Measurements from ENCODE around the gene NTN3. TPM values are rescaled to one million over a fixed set of nuclear protein-coding genes. Genes with fewer than 3 reads are reported as not detected.

Gene NTN3
- total RNA-seq = under 1 TPM in 3 of 4 donors, not detected in 1; 0.13 to 0.20 (median 0.14) TPM
- polyA plus RNA-seq = under 1 TPM in 1 of 3 donors, not detected in 2; 0.01 TPM
- long read RNA-seq, donor 1 = 0 reads
- long read RNA-seq, donor 2 = 0 reads

DNA sequence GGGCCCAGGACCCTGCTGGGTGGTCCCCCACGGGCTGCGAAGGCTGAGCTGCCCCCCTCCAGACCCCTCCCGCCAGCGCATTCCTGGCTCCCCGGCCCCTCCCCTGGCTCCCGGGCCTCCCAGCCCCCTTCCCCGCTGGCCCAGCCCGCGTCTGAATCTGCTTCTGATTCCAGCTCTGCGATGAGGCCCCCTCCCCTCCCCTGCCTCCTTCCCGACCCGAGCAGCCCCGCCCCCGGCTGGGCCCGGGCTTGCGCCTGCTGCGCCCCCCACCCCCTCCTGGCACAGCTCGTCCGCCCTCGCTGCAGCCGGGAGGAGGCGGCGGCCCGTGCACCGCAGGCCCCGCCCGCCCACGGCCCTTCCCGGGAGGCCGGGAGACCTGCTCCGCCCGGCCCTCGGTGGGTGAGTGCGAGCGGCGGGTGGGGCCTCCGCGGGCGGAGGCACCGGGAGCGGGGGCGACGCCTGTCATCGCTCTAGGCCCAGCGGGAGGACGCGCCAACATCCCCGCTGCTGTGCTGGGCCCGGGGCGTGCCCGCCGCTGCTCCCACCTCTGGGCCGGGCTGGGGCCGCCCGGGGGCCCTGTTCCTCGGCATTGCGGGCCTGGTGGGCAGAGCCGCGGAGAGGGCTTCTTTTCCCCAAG lies at the start of gene NTN3:
Gene NTN3, plus strand, starts transcription at position 282 of the 637 bp plus-strand sequence. CDS start 405 bp downstream, outside the sequence.
- H3K4me3 ChIP-seq = peak within 1 kb of the TSS; percentile 51
- H3K27me3 ChIP-seq (ENCODE audit: insufficient read depth in 3 of 3, low read length in 2 of 3) = peaks cover 0 to 42% (median 3%) of the 10 kb centered on the region in 3 donors
- DNase-seq (no peak), ATAC-seq (no peak)
- H3K27ac ChIP-seq = no peak within 1 kb of the TSS
- intact Hi-C loops (cut with DNase I) = no loop called here
- no peaks in the 10 kb centered on the region for H3K36me3 ChIP-seq (ENCODE audit: insufficient read depth in 1 of 2, low read depth in 1 of 2)
- H3K4me1 ChIP-seq = peaks cover 36% of the 10 kb centered on the region
- no peaks in the 10 kb centered on the region for H3K9me3 ChIP-seq
- TF ChIP-seq, protein P1, sequence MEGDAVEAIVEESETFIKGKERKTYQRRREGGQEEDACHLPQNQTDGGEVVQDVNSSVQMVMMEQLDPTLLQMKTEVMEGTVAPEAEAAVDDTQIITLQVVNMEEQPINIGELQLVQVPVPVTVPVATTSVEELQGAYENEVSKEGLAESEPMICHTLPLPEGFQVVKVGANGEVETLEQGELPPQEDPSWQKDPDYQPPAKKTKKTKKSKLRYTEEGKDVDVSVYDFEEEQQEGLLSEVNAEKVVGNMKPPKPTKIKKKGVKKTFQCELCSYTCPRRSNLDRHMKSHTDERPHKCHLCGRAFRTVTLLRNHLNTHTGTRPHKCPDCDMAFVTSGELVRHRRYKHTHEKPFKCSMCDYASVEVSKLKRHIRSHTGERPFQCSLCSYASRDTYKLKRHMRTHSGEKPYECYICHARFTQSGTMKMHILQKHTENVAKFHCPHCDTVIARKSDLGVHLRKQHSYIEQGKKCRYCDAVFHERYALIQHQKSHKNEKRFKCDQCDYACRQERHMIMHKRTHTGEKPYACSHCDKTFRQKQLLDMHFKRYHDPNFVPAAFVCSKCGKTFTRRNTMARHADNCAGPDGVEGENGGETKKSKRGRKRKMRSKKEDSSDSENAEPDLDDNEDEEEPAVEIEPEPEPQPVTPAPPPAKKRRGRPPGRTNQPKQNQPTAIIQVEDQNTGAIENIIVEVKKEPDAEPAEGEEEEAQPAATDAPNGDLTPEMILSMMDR (IDR thresholded peaks at IDR 0.05) = no peak
- WGBS, 3 donors = 2% methylated on average over 20 to 59 of the region's 59 CpGs

GRCh38 chr16:2422123-2422867 lies 48.8 kb upstream of the NTN3 start:
- TF ChIP-seq, protein P1 (IDR thresholded peaks at IDR 0.05) = no peak
- intact Hi-C loops (cut with DNase I) = no loop called here

GRCh38 chr16:2424061-2425007 lies 46.8 kb upstream of the NTN3 start:
- no peak for ATAC-seq

More at GRCh38 chr16:2422123-2422867, 48.8 kb upstream of the NTN3 start:
- H3K9me3 ChIP-seq = no peaks in the 10 kb centered on the region
- ATAC-seq (no peak), DNase-seq (no peak)
- H3K4me1 ChIP-seq = no peaks in the 10 kb centered on the region
- H3K27me3 ChIP-seq (ENCODE audit: insufficient read depth in 3 of 3, low read length in 2 of 3) = no peaks in the 10 kb centered on the region
- no peaks in the 10 kb centered on the region for H3K36me3 ChIP-seq (ENCODE audit: insufficient read depth in 1 of 2, low read depth in 1 of 2)
- whole genome bisulfite sequencing, 3 donors = 83 to 85% (median 83%) methylated on average over 7 of the region's 7 CpGs
- H3K27ac ChIP-seq = no peak overlapping the region
- H3K4me3 ChIP-seq = no peak overlapping the region

GRCh38 chr16:2425008-2425518 lies 46.0 kb upstream of the NTN3 start:
- Histone ChIP-seq H3K9me3 (no peaks in the 10 kb centered on the region), H3K4me3 (no peak overlapping the region), H3K27ac (no peak overlapping the region), H3K4me1 (peaks cover 6% of the 10 kb centered on the region), H3K36me3 (ENCODE audit: insufficient read depth in 1 of 2, low read depth in 1 of 2) (no peaks in the 10 kb centered on the region), H3K27me3 (ENCODE audit: insufficient read depth in 3 of 3, low read length in 2 of 3) (no peaks in the 10 kb centered on the region)
- DNase-seq (no peak), ATAC-seq (no peak)
- TF ChIP-seq, protein P1 (IDR thresholded peaks at IDR 0.05) = no peak
- 82 to 83% (median 83%) methylated on average over 9 of the region's 9 CpGs for WGBS, 3 donors
- intact Hi-C loops (cut with DNase I) = loop anchor here (5.0 kb wide), 2 partner anchors 77 to 83 kb away; partner anchors contain the start of gene ABCA3 (in 2 of the 2)

More at GRCh38 chr16:2424061-2425007, 46.8 kb upstream of the NTN3 start:
- no peak for DNase-seq
- WGBS, 3 donors = 83 to 87% (median 87%) methylated on average over 24 to 25 of the region's 25 CpGs
- Histone ChIP-seq H3K9me3 (no peaks in the 10 kb centered on the region), H3K36me3 (ENCODE audit: insufficient read depth in 1 of 2, low read depth in 1 of 2) (no peaks in the 10 kb centered on the region), H3K27ac (no peak overlapping the region), H3K4me1 (peaks cover 4% of the 10 kb centered on the region), H3K27me3 (ENCODE audit: insufficient read depth in 3 of 3, low read length in 2 of 3) (no peaks in the 10 kb centered on the region), H3K4me3 (no peak overlapping the region)
- TF ChIP-seq, protein P1 (IDR thresholded peaks at IDR 0.05) = no peak
- intact Hi-C loops (cut with DNase I) = loop anchor here (5.0 kb wide), 2 partner anchors 78 to 82 kb away; partner anchors contain the start of gene ABCA3 (in 2 of the 2)
